GM12891 (cell line): ENCODE data around the gene ARHGEF4.

Source experiments
- DNase-seq: peaks from one replicate; pipeline ENCODE4 v3.0.0; 2011; ENCODE audit warnings: low spot score; ENCODE audit not compliant: insufficient read length
- FAIRE-seq: peaks from 2 replicates; lab custom pipeline; 2011; peaks lifted over from hg19 to GRCh38; lab: Jason Lieb, UNC
- PAX5 ChIP-seq: IDR thresholded peaks from 2 replicates; pipeline ENCODE4 v1.6.1; 2011; ENCODE audit warnings: low read length, moderate library complexity, mild to moderate bottlenecking; ENCODE audit not compliant: insufficient read depth, severe bottlenecking
- POLR2A ChIP-seq: IDR thresholded peaks from 2 replicates; pipeline ENCODE4 v1.6.1; 2011; ENCODE audit warnings: low read depth, low read length, control low read depth
- POLR2AphosphoS5 ChIP-seq: IDR thresholded peaks from 2 replicates; pipeline ENCODE4 v1.6.1; 2011; ENCODE audit warnings: low read depth, low read length, control low read depth
- POU2F2 ChIP-seq: IDR thresholded peaks from 2 replicates; pipeline ENCODE4 v1.6.1; 2011; ENCODE audit warnings: low read depth, mild to moderate bottlenecking, control low read depth, low read length, moderate library complexity
- SPI1 ChIP-seq: IDR thresholded peaks from 2 replicates; pipeline ENCODE4 v1.6.1; 2011; ENCODE audit warnings: low read depth, low read length, control low read depth
- TAF1 ChIP-seq: IDR thresholded peaks from 2 replicates; pipeline ENCODE4 v1.6.1; 2011; ENCODE audit warnings: low read depth, low read length, control low read depth

Gene ARHGEF4

DNA sequence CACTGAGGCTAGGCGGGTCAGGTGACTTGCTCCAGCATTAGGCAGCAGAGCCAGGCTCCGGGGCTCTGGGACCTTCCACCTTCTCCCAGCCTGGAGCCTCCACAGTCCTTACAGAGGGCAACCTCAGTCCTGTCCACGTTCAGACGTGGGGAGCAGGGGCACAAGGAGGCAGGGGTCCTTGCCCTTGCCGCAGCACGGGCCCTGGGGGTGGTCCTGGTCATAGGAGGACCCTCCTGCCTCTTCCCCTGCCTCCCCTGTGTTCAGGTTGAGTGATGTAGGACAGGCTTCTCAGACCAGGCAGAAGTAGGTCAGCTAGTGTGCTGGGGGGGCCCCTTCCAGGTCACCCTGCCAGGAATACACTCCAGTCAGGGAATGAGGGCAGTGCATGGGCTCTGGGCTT lies 5.4 kb upstream of the ARHGEF4 start:
- DNase-seq (no peak), FAIRE-seq (no peak)
- TF ChIP-seq POLR2AphosphoS5 (no peak), PAX5 (no peak), TAF1 (no peak), SPI1 (no peak), POLR2A (no peak), POU2F2 (no peak)

DNA sequence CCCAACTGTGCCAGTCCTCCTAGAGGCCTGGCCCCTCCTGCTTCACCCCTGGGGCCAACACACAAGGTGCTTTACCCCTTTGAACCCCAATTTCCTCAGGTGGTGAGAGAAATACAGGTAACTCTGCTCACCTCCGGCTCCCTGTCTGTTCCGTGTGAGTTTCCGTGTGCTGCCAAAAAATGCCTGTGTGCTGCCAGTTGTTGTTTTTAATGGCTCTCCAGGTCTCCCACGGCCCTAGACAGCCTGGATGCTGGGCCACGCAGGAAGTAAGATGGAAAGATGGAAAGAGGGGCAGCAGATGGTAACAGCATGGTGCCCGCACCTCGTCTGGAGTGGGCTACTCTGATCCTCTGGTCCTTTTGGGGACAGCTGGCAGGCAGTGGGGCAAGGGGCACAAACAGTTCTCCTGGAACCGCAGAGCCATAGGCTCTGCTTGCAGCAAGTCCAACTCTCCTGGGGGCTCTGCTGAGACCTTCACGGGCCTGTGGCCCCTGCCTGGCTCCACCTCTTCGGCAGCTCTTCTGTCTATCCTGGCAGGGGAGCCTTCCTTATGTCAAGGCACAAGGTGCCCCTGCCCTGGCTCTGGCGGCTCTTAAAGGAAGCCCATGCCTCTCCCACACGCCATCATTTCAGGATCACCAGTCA lies 4.3 kb upstream of the ARHGEF4 start:
- TF ChIP-seq PAX5 (no peak), POLR2AphosphoS5 (no peak), POU2F2 (no peak), SPI1 (no peak), POLR2A (no peak), TAF1 (no peak)
- DNase-seq (no peak), FAIRE-seq (no peak)

DNA sequence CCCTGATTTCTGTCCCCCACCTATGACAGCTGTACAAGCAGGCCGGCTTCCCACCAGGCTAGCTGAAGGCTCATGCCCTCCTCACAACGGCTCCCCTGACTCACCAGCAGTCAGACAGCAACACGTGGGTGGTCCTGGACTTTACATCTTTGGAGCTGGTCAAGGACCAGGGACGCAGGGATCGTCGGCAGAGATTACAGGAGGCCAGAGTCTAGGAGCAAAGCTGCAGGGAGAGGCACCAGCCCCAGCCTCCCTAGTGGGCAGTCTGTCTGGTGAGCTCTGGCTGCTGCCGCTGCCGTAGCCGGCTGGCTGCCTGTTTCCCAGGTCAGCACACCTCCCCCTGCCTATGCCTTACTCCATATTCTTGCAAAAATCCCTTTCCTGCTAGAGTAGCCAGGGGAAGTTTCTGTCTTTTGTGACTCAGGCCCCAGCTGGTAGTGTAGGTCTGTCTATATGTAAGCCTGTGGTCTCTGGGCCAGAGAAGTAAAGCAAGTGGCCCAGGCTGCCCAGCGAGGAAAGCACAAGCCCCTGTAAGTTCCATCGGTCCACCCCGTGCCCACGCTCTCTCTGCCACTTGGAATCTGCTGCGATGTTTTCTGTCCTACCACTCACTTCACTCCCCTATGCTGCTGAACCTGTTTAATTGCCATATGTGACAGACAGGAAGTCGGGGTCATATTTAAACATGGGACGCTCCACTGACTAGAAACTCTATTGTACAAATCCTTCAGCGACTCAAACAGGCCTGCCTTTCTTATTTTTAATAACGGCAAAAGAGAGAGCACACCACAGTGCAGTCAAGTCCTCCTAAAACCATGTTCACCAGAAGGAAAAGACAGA lies 2.4 kb upstream of the ARHGEF4 start:
- no peak for TF ChIP-seq TAF1
- TF ChIP-seq POU2F2, result no peak
- TF ChIP-seq PAX5, result no peak
- TF ChIP-seq POLR2AphosphoS5, result no peak
- no peak for FAIRE-seq
- DNase-seq, result no peak

DNA sequence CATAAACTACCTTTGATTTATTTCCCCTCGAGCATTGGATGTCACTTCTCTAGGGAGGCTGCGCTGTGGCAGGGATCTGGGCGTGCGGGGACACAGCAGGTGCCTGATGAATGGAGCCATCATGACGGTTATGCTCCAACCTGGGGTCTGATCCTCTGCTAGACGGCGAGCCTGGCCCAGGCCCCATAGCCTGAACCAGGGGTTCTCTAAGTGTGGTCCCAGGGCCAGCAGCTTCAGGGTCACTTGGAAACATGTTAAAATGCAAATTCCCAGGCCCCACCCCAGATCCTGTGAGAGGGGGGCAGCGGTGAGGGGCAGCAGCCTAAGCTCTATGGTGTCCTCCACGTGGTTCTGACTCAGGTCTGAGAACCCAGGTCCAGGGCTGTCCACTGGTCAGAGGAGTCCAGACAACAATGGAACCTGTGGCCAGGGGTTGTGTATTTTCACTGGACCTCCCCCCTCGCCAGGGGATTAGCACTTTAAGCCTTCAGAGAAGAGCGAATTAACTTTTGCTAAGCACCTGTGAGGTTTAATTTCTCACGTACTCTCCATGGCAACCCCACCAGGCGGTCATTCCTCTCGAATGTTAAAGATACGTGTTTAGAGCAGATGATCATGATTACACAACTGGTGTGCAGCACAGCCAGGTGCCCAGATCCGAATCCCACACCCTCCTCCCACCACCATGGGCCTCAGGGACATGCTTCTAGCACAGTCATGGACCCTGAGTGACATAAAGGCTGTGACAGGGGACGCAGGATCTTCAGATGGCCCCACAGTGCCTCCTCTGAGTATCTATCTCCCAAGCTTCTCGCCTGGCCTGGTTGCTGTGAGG lies 1.6 kb upstream of the ARHGEF4 start:
- DNase-seq (no peak), FAIRE-seq (no peak)
- no peak for TF ChIP-seq POLR2AphosphoS5
- TF ChIP-seq POU2F2, result no peak
- TF ChIP-seq SPI1, result no peak
- TF ChIP-seq PAX5, result no peak
- TF ChIP-seq TAF1, result no peak
- TF ChIP-seq POLR2A, result no peak

DNA sequence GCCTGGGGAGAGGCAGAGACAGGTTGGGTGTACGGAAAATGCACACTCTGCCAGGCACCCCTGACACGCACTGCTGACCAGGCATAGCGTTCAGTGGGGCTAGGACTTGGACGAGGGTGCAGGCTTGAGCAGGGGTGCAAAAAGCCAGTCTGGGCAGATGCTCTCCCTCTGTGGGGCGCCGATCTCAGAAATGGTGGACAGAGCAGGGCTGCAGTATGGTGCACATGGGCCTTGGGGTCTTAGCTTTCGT lies 1.0 kb upstream of the ARHGEF4 start:
- no peak for DNase-seq
- TF ChIP-seq POLR2AphosphoS5 (no peak), POU2F2 (no peak), PAX5 (no peak), TAF1 (no peak), POLR2A (no peak), SPI1 (no peak)
- no peak for FAIRE-seq

DNA sequence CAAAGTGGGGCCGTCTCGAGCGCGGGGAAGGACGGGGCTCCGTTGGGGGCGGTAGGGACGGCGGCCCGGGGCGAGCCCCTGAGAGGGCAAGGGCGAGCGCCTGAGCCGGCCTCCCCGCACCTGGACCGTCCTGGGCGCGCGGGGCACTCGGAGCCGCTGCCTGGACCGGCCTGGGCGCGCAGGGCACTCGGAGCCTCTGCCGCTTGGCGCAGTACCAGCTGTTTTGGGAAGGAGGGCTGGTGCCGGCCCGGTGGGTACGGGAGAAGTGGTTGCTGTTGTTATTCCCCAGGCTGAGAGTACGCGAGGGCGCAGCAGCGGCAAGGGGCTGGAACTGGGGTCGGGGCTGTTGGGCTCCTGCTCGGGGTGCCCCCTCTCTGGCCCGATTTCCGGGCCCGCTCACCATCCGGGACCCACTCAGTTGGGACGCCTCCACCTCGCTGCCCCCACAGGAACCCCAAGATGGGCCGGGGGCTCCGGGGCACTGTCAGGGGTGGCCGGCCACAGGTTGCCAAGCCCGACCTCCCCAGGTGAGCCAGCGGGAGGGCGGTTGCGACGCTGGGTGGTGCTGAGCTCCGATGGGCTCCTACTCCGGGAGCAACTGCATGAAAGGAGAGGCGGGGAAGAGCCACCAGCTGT lies 579 bp downstream of the ARHGEF4 start:
- DNase-seq (no peak), FAIRE-seq (no peak)
- TF ChIP-seq TAF1 (no peak), SPI1 (no peak), POLR2AphosphoS5 (no peak), POU2F2 (no peak), POLR2A (no peak), PAX5 (no peak)

DNA sequence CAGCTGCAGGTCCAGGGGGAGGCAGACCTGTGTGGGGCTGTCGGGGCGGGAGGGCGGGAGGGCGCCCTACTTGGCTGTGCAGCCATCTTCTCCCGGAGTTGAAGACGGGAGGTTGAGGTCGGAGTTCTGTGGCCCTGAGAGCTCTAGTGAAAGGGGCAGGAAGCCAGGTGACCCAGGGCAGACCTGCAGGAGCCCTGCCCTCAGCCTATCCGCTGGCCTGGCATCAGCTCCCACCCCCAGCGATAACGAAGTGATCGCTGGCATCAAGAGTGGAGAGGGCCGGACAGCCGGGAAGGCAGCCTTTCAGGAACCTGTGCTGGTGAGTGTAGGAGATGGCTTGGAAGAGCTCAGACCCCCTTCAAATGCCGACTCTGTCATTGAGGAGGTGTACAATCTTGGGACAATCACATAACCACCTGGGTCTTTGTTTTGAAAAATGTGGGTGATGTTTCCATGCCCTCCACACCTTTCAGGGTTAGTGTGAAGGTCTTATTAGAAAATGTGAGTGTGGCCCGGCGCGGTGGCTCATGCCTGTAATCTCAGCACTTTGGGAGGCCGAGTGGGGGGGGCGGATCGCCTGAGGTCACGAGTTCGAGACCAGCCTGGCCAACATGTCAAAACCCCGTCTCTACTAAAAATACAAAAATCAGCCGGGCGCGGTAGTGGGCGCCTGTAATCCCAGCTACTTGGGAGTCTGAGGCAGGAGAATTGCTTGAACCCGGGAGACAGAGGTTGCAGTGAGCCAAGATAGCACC lies 1.3 kb downstream of the ARHGEF4 start:
- FAIRE-seq (no peak), DNase-seq (no peak)
- TF ChIP-seq POU2F2 (no peak), TAF1 (no peak), POLR2AphosphoS5 (no peak), PAX5 (no peak), SPI1 (no peak)

DNA sequence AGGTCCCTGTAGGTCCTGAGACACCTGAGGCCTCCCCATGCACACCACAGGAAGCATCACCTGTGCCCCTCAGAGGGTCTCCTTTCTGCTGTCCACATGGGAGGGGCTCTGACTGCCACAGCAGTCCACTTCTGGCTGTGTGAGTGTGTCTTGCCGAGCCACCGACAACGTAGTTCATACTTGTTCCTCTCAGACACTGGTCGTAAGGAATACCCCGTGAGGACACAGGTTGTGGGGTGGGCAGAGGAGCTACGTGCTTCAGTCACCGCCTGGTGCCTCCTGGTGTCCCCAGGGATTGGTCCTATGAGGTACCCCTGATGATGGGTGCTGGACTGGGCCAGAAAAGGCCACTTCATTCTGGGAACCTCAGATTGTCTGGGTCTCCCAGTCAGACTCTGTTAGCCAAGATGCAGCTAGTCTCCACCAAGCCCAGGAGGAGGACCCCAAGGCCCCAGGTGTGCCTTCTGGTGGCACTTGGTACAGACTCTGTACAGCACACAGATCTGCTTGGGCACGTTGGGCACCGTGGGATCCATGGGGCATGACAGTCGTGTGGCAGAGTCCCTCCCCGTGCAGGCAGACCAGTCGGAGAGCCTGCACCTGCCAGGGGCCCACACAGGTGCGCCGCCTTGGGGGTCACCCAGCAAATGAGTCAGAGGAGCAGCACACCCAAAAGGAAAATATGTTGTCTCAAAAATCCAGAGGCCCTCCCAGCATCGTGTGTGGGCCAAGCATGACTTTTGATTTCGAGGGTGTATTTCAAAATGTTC lies 2.5 kb downstream of the ARHGEF4 start:
- no peak for DNase-seq
- FAIRE-seq, result no peak

More for the DNA sequence above, 2.5 kb downstream of the ARHGEF4 start:
- TF ChIP-seq PAX5 (no peak), POLR2A (no peak), POU2F2 (no peak), SPI1 (no peak), TAF1 (no peak), POLR2AphosphoS5 (no peak)
